ENCODE measurements around the gene SLC25A42.
"Not testable (repeated sequence)": the region's sequence is repeated elsewhere in the genome, so short reads cannot be mapped to it uniquely, and the experiment has no call there.

SLC25A42 gene

DNA sequence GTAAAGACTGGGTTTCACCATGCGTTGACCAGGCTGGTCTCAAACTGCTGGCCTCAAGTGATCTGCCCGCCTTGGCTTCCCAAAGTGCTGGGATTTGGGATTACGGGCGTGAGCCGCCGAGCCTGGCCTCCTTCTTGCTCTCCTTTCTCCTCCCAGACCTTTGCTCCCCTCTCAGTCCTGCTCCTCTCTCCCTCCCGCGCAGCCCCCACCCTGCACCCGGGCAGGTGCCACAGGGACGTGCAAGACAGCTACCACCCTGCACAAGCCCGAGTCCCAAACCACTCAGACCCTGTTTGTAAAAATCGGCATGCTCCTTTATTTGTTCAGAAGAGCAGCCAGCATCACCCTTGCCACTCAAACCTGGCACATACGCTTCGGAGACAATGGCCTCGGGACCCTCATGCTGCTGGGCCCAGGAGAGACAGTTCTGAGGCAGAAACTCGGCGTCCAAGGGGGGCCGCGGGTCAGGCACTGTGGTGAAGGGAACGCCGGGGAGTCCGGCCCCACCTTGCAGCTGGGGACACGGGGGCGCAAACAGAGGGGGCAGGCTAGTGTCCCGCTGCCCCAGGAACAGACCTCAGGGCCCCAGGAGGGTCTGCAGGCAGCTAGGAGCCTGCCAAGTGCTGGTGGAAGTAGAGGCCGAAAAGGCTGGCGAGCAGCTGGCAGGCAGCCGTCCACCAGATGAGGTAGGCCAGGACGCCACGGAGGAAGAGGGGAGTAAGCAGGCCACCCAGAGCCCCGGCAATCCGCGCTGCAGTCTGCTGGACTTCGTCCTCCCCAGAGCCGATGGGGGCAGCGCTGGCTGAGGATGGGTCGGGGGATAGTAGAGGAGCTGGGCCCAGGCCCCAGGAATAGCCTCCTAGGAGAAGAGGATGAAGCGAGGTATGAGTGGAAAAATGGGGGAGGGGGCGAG, 55.8 kb downstream of the SLC25A42 start:
- H3K4me3 ChIP-seq (ENCODE audit: low read length) = no peak overlapping the region
- no peak for DNase-seq (ENCODE audit: low read depth, low spot score)

GRCh38 chr19:19120308-19121231, 56.8 kb downstream of the SLC25A42 start:
- H3K4me3 ChIP-seq (ENCODE audit: low read length) = no peak overlapping the region
- DNase-seq (ENCODE audit: low read depth, low spot score) = peak; percentile 53

GRCh38 chr19:19121371-19121770, 57.6 kb downstream of the SLC25A42 start:
- H3K4me3 ChIP-seq (ENCODE audit: low read length) = no peak overlapping the region
- no peak for DNase-seq (ENCODE audit: low read depth, low spot score)

GRCh38 chr19:19122902-19123301, 59.1 kb downstream of the SLC25A42 start:
- no peak for DNase-seq (ENCODE audit: low read depth, low spot score)
- no peak overlapping the region for H3K4me3 ChIP-seq (ENCODE audit: low read length)

- no peak for DNase-seq (ENCODE audit: low read depth, low spot score)
- no peak overlapping the region for H3K4me3 ChIP-seq (ENCODE audit: low read length)
Measured at GRCh38 chr19:19123386-19123785, 59.6 kb downstream of the SLC25A42 start.

GRCh38 chr19:19126102-19126501, 62.3 kb downstream of the SLC25A42 start:
- no peak overlapping the region for H3K4me3 ChIP-seq (ENCODE audit: low read length)
- DNase-seq (ENCODE audit: low read depth, low spot score) = no peak

DNA sequence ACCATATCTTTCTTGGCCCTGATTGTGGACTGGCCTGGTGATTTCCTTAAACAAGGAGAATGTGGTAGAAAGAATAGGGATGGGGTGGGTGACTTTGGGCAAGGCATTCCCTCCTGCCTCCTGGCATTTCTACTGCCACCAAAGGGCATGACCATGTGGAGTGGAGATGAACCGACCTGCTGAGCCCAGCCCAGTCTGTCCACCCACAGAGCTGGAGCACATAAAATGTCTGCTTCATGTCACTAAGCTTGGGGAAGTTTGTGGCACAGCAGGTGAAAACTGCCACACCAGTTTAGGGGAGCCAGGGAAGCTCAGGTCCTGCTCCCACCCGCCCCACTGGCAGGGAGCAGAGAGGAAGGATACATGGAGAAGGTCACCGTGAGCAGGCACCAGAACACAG, 68.2 kb downstream of the SLC25A42 start:
- no peak for DNase-seq (ENCODE audit: low read depth, low spot score)
- H3K4me3 ChIP-seq (ENCODE audit: low read length) = no peak overlapping the region

- H3K4me3 ChIP-seq (ENCODE audit: low read length) = no peak overlapping the region
- DNase-seq (ENCODE audit: low read depth, low spot score) = no peak
Measured at GRCh38 chr19:19132912-19133311, 69.1 kb downstream of the SLC25A42 start.

DNA sequence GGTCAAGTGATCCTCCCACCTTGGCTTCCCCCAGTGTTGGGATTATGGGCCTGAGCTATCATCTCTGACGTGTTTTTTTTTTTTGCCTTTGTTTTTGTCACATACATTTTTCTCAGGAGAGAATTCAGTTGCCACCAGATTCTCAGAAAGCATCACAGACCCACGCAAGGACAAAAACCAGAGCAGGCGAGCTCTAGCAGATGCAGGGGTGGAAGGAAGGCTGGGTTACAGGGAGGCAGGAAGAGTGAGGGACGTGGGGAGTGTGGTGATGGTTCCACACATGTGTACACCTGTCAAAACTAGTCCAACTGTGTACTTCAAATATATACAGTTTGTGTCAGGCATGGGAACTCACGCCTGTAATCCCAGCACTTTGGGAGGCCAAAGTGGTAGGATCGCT, 70.2 kb downstream of the SLC25A42 start:
- no peak for DNase-seq (ENCODE audit: low read depth, low spot score)
- no peak overlapping the region for H3K4me3 ChIP-seq (ENCODE audit: low read length)

GRCh38 chr19:19134687-19135158, 70.9 kb downstream of the SLC25A42 start:
- DNase-seq (ENCODE audit: low read depth, low spot score) = no peak
- H3K4me3 ChIP-seq (ENCODE audit: low read length) = no peak overlapping the region

DNA sequence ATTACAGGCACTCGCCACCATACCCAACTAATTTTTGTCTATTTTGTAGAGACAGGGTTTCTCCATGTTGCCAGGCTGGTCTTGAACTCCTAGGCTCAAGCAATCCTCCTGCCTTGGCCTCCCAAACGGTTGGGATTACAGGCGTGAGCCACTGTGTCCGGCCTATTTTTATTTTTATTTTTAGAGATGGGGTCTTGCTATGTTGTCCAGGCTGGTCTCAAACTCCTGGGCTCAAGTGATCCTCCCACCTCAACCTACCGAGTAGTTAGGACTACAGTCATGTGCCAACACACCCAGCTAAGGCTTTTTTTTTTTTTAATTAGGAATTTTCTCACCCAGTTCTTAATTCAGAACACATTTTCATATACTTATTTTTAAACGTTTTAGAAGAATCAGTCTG, 71.9 kb downstream of the SLC25A42 start:
- H3K4me3 ChIP-seq (ENCODE audit: low read length); DNase-seq (ENCODE audit: low read depth, low spot score): not testable (repeated sequence)

GRCh38 chr19:19137556-19138108, 73.8 kb downstream of the SLC25A42 start:
- DNase-seq (ENCODE audit: low read depth, low spot score) = no peak
- H3K4me3 ChIP-seq (ENCODE audit: low read length) = peak overlapping the region; percentile 74

DNA sequence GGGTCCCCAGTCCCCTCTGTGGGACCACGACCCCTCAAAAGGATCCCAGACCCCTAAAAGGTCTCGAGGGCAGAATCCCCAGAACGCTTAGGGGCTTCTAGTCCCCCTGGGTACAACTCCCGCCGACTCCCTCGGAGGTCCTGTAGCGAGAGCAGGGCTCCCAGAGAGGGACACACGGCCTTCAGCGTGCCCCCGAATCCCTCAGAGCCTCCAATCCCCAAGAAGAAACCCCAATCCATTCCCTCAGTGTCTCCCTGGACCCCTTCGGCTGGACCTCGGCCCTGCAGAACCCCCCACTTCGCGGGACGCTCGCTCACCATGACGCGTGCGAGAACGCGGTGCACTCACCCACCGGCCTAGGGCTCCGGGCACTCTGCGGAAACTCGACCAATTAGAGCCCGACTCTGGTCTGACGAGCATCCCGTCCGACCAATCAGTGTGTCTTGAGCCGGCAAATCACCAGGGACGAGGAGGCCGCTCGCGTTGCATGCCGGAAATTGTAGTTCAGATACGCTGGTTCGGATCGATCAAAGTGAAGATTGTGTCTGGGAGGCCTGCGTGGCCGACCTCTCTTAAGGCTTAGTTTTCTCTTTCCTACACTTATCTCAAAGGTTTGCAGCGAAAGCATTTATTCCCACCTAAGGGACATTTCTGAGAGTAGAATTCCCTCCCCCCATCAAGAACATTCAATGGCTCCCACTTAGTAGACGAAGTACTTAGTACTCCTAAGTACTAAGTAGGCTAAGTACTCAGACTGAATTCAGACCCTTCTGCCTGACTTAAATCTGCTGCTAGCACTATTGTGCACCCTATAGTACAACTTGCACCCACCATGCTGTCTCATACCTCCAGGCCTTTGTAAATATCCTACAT, 74.6 kb downstream of the SLC25A42 start, which contains the start of gene TMEM161A:
Gene TMEM161A, minus strand, starts transcription at position 370 of the 873 bp plus-strand sequence. Its CDS starts 50 bp downstream, at position 320.
- peak; percentile 99 for DNase-seq (ENCODE audit: low read depth, low spot score)
- peak within 1 kb of the TSS; percentile 74 for H3K4me3 ChIP-seq (ENCODE audit: low read length)

DNA sequence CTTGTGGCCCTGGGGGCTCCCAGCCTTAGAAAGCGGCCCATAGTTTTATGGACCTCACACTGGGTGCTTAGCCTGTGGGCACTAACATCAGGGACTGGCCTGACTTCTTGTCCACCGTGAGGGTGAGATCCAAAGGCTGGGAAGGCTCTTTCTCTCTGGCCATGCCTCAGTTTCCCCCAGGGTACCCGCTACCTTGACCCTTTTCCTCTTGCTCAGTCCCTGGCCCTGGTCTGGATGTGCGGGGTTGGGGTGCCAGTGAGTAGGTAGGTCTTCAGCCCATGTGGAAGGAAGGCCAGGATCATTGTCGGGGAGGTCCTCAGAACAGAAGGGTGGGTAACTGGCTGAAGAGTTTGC, 76.1 kb downstream of the SLC25A42 start:
- H3K4me3 ChIP-seq (ENCODE audit: low read length) = no peak overlapping the region
- no peak for DNase-seq (ENCODE audit: low read depth, low spot score)

- no peak overlapping the region for H3K4me3 ChIP-seq (ENCODE audit: low read length)
- DNase-seq (ENCODE audit: low read depth, low spot score) = no peak
Measured at GRCh38 chr19:19140476-19140875, 76.7 kb downstream of the SLC25A42 start.

GRCh38 chr19:19142347-19142746, 78.6 kb downstream of the SLC25A42 start:
- H3K4me3 ChIP-seq (ENCODE audit: low read length) = no peak overlapping the region
- DNase-seq (ENCODE audit: low read depth, low spot score) = no peak

GRCh38 chr19:19145281-19145680, 81.5 kb downstream of the SLC25A42 start:
- no peak overlapping the region for H3K4me3 ChIP-seq (ENCODE audit: low read length)
- DNase-seq (ENCODE audit: low read depth, low spot score) = no peak
